Activated T-helper 9 cell treated with anti-CD3 and anti-CD28 coated beads, Interleukin-2, amount 50 U/mL, for 16 hours (primary cell): ENCODE data around the gene DMRTB1.

Experiments used
- DNase-seq: peaks from one replicate; pipeline ENCODE4 v3.0.0-alpha.2; 2020; ENCODE audit warnings: low read depth

The DMRTB1 gene

DNA sequence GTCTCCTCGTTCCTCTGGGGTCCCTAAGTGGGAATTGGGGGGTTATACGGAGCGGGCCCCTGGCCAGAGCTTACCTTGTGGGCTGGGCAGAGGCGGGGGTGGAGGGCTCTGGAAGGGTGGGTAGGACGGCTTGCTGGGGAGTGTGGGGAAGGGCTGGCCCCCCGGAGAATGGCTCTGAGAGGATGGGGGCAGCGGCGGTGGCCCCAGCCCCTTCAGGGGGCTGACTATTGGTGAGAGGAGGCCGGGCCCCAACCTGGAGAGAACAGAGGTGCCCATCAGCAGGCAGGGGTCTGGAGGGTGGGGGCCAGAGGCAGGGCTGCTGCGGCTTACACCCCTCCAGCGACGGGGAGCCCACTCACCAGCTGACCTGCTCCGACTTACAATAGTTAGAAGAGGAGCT lies 50.6 kb downstream of the DMRTB1 start:
- DNase-seq, result no peak

DNA sequence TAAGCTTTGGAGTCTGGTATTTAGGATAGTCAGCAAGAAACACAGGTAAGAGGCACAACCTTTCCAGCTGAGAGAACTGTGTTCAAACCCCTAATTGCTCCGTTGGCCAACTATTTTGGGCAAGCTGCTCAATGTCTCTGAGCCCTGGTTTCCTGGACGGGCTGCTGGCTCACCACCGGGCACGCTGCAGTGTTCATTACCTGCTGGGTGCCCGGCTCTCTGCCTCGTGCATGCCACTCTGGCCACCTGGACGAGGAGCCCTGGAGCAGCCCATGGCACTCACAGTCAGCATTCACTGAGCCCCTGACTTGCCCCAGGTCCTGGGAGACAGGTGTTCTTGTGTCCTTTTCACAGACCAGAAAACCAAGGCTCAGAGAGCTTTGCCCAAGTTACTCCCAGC lies 51.0 kb downstream of the DMRTB1 start:
- no peak for DNase-seq

DNA sequence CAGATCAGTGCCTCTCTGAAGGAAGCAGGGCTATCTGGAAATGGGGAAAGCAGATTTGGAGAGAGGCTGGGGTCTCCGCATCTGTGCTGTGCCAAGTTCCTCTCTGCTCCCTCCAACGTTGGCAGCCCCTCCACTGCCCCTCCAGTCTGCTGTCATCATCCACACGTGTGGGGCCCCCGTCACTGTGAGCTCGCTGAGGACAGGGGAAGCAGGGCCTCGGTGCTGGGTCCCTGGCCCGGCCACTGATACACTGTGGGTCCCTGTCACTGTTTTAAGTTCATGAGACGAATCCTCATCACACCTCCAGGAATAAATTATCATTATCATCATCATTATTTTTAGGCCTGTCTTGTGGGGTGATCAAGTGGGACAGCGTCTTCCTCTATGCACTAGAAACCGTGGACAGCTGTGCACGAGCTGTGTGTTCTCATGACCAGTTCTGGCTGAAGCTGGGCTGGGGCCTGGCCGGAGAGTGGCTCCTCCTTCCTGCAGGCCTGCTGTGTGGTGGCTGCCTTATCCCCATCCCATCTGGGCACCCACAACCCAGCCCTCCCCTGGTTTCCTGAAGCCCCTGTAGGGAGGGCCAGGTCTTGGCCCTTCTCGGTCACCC lies 52.2 kb downstream of the DMRTB1 start:
- no peak for DNase-seq

DNA sequence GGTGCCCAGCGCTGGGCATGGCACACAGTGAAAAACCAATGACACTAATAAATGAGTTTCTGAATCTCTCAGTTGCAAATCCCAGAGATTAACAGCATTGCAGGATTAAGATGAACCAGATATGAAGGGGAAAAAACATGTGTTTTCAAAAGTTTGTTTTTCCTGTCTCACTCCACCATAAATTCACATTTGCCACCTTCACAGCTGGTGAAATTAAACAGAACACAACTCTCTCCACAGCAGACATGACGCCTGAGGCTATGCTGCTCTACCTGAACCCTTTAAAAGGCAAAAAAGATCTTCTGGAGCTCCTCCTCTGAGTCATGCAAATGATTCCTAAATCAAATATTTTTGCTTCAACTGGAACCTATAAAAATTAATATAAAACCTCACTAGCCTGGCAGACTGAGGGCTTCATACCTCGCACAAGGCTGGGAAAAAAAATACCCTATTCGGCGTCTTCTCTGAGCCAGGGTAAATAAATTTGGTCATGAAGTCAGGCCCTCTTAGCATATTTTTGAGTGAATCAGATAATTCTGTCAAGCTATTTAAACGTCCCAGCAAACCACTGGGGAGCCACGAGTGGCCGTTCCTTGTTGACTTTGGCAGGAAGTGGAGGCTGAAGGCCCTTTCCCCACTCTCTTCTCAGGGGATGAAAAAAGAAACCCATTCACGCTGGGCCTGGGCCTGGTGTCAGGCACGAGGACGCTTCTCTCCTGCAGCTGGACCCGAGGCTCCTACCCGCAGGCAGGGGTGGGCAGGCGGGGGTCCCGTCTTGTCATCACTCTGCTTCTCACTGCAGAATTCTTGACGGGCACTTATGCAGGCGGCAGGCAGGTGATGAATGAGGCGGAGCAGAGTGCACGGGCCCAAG lies 53.0 kb downstream of the DMRTB1 start:
- no peak for DNase-seq

DNA sequence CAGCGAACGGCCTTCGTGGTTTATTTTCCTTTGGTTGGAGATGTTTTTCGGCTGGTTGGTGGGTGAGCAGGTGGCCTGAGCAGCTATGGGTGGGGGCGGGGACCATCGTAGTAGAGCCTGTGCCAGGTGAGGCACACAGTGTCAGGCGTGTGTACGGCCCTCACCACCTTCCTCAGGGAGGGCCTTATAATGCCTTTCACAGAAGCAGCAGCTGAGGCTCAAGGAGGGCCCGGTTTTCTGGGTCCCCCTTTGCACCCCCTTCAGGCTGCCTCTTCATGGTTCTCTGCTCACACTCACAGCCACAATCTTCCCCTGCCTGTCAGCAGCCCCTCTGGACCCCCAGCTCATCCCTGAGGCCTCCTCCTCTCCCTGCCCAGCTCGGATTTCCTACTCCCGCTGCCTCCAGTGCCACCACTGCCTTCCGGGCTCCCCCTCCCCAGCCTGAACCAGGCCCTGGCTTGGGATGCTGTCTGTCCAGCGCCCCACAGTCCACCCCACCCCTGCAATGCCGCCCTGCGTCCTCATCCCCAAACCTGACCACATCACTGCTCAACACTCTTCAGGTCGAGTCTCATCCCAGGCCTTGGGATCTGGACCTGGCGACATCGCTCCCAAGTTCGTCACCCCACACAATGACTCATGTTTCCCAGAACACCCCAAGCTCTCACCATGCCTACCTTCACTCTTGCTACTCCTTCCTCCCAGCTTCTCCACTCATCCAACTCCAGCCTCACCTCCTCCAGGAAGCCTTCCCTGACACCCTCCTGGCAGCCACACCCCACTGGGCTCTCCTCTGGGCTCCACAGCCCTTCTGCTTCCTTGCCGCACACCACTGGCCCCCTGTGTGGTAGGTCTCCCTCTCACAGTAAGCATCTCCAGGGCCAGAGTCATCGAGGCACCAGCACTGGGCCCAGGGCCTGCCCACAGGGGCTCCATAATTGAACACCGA lies 53.9 kb downstream of the DMRTB1 start:
- DNase-seq, result no peak

DNA sequence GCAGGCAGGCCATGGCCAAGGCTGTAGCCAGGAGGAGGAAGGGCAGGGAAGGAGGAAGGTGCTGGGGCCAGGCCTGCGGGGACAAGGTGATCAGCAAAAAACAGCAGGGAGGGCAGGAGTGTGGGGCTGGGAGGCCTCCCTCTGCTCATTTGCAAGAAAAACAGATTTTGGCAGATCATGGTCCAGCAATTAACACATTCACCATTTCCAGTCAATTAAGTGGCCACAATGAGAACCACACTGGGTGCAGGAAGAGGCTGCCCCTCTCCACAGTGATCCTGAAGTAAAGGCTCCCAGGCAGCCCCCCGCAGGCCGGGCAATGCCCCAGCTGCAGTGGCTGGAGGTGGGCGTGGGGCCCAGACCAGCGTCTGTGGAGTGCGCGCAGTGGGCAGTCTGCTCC lies 54.6 kb downstream of the DMRTB1 start:
- no peak for DNase-seq

DNA sequence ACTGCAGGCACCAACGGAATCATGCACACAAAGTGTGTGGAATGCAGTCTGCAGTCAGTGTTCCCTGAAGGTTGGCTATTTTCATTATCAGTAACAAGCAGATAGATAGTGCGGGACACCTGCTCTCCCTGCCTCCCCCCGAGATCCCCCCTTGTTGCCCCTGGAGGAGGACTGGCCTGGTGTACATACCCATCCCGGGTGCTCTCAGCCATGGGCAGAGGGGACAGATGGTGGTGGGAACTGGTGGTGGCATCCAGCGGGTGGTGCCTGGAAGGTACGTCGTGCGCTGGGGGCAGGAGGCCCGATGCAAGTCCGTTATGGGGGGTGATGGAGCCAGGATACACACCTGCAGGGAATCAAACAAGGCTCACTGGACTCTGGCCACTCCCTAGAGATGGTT lies 55.2 kb downstream of the DMRTB1 start:
- DNase-seq, result no peak

DNA sequence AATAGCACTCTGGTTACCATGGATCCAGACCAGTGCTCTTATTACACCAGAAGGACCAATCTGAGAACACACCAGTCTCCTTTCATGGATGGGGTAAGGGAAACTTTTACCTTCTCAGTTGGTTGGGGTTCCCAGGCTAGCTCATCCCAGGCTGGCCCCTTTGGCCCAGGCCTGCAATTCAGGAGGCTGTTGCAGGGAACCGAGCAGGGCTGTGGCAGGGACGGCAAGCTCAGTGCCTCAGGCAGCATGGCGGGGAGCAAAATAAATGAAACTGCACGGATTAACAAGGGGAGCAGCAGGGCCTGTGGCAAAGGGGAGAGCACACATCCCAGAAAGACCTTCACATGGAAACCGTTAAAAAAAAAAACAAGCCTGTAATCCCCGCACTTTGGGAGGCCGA lies 57.0 kb downstream of the DMRTB1 start:
- DNase-seq, result no peak
